GM18498 (cell line): ENCODE measurements around the gene LURAP1L.
A peak's percentile ranks its signal among the peaks of the same experiment; 100 is the strongest.

ENCODE experiments used
- ATAC-seq: cut with Tn5 transposase; IDR thresholded peaks from one replicate; pipeline ENCODE4 v1.9.1; 2021; ENCODE audit warnings: mild to moderate bottlenecking, moderate library complexity; ENCODE audit not compliant: unreplicated experiment

The LURAP1L gene

DNA sequence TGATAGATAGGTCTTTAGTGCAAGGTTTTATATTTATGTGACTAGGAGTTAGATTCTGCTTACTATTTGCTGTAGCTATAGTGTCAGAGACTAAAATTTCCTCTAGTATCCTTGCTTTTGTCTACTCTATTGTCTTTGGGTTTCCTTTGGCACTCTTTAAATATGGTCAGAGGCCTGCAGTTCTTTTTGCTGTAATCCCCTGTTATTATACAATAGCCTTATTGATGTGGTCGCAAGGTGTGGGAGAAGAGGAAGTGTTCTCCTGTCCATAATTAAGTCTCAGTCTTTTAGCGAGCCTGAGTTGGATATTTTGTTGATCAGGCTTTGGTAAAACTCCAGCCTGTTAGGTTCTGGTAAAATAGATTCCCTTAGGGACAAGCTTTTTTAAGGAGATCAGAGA, 34.9 kb downstream of the LURAP1L start:
- no peak for ATAC-seq

DNA sequence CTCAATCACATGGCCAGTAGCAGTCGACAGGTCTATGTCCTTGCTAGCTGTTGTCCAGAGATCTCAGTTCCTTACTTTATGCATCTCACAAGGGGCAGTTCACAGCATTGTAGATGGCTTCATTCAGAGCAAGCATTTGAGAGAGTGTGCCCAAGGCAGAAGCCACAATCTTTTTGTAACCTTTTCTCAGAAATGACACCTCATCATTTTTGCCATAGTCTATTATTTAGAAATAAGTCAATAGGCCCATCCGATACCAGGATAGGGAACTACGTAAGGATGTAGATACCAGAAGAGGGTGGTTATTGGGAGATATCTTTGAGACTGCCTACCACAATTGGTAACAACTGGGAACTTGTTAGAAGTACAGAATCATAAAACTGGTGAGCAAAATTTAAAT, 37.1 kb downstream of the LURAP1L start:
- no peak for ATAC-seq

DNA sequence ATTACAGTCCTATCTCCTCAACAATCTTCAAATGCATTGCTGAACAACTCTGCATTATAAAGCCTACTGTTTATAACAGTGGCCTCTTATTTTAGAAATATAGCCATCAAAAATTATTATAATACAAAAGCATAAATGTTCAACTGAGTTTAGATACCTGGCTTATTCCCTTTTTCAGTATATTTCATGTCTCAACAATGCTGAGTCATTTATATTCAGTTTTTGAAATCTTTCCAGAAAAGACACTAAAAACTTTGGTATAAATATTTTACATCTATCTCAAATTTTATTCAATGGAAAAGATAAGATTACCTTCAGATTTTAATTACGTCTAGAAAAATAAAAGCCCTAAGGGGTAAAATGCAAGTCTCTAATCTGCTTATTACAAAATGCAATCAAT, 37.9 kb downstream of the LURAP1L start:
- ATAC-seq = no peak

DNA sequence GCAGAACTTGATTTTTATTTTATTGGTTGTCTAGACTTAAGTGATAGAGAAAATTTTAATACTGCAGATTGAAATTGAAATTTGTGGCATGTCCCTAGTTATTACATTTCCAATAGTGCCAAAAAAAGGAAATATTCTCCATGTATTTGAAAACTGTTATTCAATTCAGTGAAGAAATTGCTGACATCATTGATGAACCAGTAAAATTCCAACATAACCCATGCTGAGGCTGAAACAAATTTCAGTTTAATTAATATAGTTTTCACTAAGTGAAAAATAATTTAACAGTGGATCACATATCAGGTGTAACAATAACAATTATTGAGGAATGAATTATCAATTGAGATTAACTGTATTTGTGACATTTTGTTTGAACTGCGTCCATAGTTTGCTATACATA, 38.7 kb downstream of the LURAP1L start:
- no peak for ATAC-seq

DNA sequence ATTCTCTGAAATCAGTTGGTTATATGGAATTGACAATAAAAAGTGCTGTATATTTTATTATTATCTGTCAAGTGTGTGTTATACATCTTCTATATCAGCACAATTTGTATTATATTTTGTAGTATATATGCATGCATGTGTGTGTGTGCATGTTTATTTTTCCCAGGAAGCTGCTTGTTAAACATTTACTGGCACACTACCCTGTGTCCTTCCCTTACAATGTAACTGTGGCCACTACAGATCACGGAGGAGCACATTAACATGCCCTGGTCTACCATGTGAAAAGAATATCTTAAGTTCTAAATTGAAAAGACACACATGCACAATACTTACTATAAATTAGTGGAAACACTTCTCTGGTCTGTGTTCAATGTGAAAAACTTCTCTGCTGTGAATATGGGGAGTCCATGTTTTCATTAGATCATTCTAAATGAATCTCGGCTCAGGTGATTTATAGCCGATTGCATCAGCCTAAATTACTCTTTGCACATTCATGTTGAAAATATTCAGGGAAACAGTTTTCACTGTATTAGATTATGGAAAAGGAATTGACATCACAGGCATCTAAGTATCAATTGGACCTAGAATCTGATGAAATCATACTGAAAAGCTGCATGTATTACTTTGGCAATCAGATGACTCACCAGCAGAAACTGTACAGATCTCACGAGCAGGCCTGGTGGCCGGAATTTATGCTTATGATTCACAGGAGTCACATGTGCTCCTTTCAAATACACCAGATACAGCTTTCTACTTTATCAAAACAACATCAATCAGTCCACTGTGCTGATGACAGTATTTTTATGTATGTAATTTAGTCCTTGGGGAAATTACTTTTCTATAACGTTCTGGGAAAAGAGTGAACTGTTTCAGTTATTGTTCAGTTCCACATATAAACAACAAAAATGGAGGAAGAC, 39.4 kb downstream of the LURAP1L start:
- ATAC-seq = peak; percentile 67

DNA sequence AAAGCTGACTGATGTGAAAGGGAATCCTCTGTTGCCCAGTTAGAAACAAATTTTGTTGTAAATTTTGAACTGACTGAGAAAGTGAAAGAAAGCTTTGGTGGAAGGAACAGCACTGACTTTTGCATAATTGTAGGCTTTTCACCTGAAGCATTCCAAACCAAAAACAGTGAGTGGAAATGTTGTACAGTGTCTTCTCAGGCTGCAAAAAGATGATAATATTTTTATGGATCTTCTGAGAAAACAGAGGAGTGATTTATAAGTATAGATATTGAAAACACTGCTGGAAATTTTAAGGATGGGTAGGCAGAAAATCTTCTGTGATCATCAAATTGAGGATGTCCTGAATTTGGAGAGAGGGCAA, 40.0 kb downstream of the LURAP1L start:
- no peak for ATAC-seq

DNA sequence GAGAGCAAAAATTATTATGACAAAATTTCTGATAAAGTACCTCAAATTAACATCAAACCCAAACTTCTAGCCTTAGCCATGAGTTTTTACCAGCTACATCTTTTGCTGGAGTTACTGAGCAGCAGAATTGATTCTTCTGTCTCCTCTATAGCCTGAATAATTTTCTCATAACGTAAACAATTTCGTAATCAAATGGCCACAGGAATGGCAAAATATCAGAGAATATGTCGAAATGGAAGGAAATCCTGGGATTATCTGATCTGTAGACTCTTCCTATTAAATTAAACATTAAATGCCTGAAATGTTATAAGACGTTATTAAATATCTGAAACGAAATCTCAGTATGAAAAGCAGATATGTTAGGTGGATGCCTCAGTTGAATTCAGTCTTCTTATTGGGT, 41.1 kb downstream of the LURAP1L start:
- ATAC-seq = no peak

DNA sequence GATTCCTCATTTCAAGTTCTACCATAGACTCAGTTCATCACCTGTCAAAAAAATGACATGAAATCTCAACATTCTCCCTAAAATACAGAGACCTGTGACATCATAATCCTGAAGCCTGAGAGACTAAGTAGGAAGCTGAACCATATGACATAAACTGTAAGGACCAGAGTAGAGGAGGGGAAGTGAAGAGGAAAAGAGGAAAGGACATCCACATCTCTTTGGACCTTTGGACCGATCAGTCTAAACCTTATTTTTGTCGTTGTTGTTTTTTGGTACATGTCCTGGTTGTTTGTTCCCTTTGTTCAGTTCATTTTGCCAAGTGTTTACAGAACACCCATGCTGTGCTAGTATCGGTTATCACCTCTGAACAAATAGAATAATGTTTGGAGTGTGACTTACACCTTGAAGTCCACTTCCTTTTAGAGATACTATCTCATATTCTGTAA, 41.9 kb downstream of the LURAP1L start:
- no peak for ATAC-seq

DNA sequence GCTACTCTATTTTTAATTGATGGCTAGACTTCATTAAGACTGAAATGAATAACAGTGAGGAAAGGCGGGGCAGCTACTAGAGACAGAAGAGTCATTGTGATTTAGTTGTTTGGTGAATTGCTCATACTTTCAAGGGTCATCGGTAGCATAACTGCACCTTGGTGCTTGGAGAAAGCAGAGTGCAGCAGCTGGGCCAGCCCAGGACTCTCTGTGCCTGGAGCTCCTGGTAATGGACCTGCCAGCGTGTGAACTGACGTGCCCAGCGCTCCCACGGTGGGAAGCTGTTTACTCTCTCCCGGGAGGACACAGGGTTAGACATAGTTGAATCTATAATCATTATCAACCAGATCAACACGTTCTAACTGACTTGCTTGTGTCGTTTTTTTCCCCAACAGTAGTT, 42.9 kb downstream of the LURAP1L start:
- ATAC-seq = no peak

DNA sequence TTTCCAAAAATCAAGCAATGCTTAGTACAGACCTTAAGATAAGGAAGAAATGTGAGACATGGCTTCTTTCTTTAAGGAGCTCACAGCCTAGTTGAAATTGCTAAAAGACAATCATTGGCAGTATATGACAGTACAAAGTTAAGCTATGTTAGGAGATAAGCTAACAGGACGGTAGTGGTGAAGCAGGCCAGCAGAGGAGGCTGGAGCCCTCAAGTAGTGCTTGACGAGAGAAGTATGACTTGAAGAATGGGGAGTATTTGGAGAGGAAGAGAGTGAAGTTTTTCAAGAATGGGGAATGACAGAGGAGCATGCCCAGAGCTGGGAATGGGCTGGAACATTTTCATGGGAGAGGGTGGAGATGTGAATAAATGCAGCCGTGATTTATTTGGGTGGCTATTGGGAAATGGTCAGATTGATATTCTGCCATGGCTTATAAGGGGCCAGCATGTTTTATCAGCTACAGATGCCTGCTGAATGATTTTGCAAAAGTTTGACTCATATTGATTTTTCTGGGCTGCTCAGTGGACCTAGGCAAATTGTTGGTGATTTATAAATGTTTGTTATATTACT, 43.7 kb downstream of the LURAP1L start:
- ATAC-seq = no peak

DNA sequence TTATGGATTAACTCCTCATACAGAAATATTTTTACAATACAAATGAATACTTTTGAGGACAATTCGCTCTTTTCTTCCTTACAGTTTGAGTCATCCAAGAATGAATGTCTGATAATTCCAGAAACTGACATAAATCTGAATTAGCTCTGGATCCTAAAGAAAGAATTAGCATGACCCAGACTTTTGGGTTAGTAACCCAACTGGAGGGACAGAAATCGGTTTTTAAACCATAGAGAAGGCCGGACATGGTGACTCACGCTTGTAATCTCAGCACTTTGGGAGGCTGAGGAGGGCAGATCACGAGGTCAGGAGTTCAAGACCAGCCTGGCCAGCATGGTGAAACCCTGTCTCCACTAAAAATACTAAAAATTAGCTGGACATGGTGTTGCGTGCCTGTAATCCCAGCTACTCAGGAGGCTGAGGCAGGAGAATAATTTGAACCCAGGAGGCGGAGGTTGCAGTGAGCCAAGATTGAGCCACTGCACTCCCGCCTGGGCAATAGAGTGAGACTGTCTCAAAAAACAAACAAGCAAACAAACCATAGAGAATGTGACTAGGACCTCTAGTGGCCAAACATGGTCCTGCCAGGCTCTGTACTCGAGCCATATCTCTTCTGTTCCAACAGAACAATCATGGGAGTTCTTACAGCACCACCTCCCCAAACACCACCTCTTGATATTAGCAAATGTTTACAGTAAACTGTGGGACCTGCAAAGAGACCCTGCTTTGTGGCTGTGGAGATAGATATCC, 44.8 kb downstream of the LURAP1L start:
- ATAC-seq = peak; percentile 65

DNA sequence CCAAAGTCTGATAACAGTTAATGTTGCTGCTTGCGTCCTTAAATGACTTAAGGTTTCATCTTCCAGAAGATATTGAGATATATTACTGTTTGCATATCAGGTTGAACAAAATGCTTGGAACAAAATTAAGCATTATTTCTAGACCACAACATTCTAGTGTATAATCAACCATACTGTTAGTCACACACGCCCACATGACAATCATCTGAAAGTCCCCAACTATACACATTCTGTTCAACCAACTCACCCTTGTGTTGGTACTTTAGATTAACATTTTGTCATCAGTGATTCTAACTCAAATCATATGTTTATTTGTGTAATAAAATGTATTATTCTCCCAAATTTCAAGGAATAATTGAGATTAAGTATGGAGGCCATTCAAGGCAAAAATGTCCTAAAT, 47.3 kb downstream of the LURAP1L start:
- ATAC-seq = no peak

DNA sequence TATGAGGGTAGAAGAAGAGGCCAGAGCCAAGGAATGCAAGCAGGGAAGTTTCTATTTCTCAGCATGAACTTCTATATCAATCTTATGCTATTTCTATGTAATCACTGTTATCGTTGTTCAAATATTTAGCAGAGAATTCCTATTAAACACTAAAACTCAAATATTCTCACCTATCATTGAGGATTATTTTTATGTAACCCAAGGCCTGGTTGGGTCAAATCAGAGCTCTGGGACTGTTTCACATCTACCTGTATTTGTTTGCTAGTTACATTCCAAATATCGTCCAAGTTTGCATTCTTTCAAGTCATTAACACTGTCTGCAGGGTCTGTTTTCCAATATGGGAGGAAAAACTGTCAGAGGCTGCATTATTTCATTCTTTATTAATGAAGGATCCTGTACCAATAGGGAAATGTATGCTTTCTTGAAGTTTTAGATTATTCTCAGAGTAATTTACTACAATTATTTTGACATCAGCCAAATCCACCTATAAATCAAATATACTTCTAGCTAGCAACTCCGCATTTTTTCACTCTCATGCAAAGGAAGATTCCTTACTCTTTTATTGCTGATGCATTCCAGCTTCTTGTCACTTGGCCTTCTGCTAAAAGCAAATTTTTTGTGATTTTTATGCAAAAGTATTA, 52.2 kb downstream of the LURAP1L start:
- no peak for ATAC-seq

DNA sequence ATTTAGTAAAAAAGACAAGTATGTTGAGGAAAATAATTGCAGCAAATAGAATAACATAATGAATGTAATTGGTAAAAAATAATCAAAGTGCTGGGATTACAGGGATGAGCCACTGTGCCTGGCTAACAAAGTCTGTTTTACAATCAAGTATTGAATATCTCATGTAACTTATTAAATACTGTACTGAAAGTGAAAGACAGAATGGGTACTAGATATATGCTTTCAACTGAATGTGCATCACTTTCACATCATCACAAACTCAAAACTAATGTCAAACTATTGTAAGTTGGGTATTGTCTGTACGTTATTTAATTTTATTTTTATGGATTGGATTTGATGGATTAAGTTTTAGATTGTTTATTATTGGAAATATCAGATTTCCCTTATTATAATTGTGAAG, 58.9 kb downstream of the LURAP1L start:
- ATAC-seq = no peak

DNA sequence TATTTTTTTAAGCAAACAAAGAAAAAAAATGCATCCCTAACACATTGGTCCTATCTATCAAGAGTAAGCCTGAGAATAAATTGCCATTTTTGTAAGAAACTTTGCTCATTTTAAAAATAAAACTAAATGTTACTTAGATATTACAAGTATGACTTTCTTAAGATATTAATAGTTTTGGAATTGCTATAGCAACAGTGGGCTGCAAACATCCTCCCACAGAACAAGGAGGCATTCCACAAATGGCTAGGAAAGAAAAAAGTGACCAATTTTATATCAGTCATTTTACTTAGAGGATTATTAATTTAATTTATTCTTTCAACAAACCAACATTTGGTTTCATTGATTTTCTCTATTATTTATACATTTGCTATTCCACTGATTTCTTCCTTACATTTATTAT, 63.7 kb downstream of the LURAP1L start:
- no peak for ATAC-seq

DNA sequence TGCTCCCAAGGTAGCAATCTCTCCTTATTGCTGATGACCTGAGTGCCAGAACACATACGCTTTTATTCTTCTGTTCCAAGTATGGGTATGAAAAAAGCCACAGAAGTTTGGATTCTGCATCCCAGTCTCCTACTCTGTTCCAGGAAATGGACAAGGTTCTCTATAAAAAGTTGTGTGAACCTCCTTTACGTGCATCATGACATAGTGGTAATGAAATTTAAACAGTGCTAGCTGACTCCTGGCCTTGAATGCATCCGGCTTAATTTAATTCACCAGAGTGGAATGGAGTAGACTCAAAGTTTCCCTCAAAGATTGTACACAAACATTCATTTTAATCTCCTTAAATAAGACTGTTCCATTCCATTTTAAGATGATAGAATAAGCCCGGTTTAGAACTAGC, 68.9 kb downstream of the LURAP1L start:
- no peak for ATAC-seq

DNA sequence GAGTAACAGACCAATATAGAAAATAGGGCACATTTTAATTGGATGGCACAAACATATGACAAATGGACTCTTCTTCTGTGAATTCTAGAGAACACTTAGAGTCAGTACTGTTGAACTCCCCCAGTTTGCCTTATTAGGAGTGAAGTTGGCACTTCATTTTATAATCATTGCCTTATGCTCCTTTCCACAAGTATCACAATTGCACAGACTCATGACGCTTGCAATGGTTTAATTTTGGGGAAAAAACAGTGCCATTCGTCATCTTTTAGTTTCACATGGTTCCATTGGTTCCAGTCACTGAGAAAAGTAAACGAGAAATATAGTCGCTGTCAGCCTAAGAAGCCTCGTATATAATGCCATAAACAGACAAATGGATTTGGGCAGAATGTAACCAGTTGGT, 71.2 kb downstream of the LURAP1L start:
- no peak for ATAC-seq

DNA sequence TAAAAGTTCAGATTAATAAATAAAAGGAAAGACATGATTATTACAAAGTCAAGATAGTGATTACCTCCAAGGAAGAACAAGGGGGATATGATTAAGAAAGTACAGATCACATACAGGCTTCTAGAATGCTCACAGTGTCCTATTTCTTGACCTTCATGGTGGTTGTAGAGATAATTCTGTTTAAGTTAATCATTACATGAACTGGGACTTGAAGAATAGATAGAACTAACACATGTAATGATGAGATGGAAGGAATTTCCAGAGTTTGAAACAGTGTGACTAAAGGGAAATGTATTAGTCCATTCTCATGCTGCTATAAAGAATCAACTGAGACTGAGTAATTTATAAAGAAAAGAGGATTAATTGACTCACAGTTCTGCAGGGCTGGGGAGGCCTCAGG, 72.7 kb downstream of the LURAP1L start:
- ATAC-seq = no peak

DNA sequence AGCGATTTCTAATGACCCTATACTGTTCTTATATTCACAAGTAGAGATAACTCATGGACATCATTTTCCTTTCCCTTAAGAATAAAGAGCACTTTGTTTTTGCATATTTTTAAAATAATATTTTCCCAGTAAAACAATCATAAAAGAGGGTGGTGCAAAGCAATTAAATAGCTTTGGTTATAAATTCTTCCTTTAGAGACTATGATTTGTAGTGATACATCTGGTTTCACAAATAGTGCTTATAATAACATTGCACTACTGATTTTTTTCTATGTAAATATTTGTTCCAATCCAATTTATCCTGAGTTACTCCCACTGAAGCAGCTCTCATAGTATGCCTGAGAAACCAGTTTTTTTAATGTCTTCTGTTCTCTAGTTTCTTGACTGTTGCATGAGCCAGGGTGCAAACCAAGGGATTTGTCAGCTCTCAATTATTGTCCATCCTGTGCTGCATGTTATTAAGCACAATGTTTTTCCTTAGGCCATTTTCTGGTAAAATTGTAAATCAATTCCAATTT, 74.7 kb downstream of the LURAP1L start:
- ATAC-seq = no peak

DNA sequence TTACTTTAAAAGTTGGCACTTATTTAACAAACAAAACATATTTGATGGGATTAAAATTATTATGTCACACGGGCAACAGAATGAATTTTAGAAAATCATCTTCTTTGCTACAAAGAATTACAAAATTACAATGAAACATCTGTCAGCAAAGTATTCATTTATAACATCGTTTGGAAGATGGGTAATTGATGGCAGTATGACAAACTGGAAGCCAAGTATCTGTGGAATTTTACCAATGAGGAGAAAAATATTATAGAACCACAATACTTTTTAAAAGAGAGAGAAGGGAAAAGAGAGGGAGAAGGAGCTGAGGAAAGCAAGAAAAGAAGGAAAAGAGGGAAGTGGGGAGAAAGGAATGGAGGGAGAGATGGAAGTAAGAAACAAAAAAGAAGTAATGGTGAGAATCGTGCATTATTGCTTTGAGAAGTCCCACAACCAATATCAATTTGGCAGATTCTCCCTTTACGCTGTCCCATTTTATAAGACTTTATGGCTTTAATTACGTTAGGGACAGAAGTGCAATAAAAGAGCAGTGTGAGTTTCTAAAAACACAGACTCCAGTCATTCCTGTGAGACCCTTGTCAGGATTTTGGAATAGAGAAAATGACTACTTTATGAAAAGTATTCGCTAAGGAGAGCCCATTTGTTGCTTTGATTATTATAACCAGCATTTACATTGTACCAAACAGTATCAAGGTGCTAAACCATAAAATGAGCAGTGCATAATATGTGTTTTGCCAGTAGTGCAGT, 76.7 kb downstream of the LURAP1L start:
- no peak for ATAC-seq

DNA sequence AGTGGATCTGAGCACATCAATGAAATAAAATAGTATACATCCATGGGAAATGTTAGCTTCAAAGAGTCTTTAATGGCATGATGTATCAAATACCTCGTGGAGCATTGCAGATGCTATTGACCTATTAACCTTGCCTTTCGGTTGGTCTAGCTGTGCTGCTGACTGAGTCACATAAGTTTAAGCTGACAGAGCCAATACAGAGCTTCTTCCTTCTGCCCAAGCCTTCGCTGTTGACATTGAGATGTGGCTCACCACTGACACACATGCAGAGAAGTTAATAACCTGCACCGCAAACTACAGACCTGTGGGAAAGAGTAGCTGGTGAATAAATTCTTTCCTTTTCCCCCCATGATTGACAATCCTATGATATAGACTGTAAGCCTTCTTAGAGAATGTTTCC, 78.2 kb downstream of the LURAP1L start:
- ATAC-seq = no peak
